ENCODE results near the gene PIP5K1A. TPM values are rescaled to one million over a fixed set of nuclear protein-coding genes. Genes with fewer than 3 reads are reported as not detected.
A peak's percentile ranks its signal among the peaks of the same experiment; 100 is the strongest.

PIP5K1A gene
- total RNA-seq, 4 donors from 2014 or later = 42.8 to 80.1 (median 49.9) TPM

DNA sequence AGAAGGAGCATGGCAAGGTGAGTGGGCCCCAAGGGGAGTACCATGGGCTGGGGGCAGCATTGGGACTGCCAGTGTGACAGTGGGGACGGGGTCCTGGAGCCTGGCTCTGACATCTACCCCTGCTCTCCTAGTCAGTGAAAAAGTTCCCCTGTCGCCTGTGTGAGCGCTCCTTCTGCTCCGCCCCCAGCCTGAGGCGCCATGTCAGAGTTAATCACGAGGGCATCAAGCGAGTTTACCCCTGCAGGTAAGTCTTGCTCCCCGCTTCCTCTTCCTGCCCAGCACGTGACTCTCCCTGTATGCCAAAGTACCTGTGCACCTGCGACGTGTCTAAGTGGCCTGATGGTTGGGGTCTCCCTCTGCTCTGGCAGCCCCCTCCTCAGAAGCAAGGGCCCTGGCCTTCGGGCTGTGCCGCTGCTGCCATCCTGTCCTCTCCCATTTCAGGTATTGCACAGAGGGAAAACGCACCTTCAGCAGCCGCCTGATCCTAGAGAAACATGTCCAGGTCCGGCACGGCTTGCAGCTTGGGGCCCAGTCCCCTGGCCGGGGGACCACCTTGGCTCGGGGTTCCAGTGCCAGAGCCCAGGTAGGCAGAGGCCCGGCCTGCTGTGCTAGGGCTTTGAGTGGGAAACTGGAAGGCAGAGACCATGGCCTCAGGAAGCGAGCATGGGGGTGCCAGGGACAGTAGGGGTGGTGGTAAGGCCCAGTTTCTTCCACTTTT lies 91.8 kb downstream of the PIP5K1A start:
- TF ChIP-seq EP300 (IDR thresholded peaks at IDR 0.05) = no peak
- no peak for TF ChIP-seq CTCF (IDR thresholded peaks at IDR 0.05)
- TF ChIP-seq POLR2A (IDR thresholded peaks at IDR 0.05) = no peak
- TF ChIP-seq POLR2AphosphoS5 (IDR thresholded peaks at IDR 0.05) = no peak
- Histone ChIP-seq H3K4me1 (peaks cover 0 to 19% (median 0%) of the 10 kb centered on the region in 3 donors), H3K27me3 (no peaks in the 10 kb centered on the region), H3K9me3 (no peaks in the 10 kb centered on the region), H3K36me3 (peaks cover 0 to 100% of the 10 kb centered on the region in 2 donors), H3K4me3 (no peak overlapping the region), H3K27ac (peak overlapping the region in 1 of 4 donors; percentile 6)
- ATAC-seq = no peak
- 60% methylated on average over 2 of the region's 21 CpGs; no CpG with 5 or more reads in 1 of the 2 donors for WGBS, 2 donors (ENCODE audit: low coverage in 1 of 2)

DNA sequence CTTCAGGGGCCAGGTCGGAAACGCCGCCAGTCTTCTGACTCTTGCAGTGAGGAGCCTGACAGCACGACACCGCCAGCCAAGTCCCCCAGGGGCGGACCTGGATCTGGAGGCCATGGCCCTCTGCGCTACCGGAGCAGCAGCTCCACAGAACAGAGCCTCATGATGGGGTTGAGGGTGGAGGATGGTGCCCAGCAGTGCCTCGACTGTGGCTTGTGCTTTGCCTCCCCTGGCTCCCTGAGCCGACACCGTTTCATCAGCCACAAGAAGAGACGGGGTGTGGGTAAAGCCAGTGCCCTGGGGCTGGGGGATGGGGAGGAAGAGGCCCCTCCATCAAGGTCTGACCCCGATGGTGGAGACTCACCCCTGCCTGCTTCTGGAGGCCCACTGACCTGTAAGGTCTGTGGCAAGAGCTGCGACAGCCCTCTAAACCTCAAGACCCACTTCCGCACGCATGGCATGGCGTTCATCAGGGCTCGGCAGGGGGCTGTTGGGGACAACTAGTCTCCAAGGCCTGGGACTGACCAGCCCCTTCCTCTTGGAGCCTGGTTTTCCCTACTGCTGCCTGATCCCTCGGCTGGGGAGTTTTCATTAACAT lies 92.5 kb downstream of the PIP5K1A start:
- whole genome bisulfite sequencing, 2 donors (ENCODE audit: low coverage in 1 of 2) = 94% methylated on average over 5 of the region's 19 CpGs; no CpG with 5 or more reads in 1 of the 2 donors
- Histone ChIP-seq H3K4me3 (no peak overlapping the region), H3K27ac (no peak overlapping the region), H3K27me3 (no peaks in the 10 kb centered on the region), H3K4me1 (peaks cover 0 to 19% (median 0%) of the 10 kb centered on the region in 3 donors), H3K36me3 (peaks cover 0 to 100% of the 10 kb centered on the region in 2 donors), H3K9me3 (no peaks in the 10 kb centered on the region)
- no peak for ATAC-seq
- TF ChIP-seq CTCF (IDR thresholded peaks at IDR 0.05) = no peak
- TF ChIP-seq POLR2A (IDR thresholded peaks at IDR 0.05) = no peak
- no peak for TF ChIP-seq EP300 (IDR thresholded peaks at IDR 0.05)
- no peak for TF ChIP-seq POLR2AphosphoS5 (IDR thresholded peaks at IDR 0.05)

DNA sequence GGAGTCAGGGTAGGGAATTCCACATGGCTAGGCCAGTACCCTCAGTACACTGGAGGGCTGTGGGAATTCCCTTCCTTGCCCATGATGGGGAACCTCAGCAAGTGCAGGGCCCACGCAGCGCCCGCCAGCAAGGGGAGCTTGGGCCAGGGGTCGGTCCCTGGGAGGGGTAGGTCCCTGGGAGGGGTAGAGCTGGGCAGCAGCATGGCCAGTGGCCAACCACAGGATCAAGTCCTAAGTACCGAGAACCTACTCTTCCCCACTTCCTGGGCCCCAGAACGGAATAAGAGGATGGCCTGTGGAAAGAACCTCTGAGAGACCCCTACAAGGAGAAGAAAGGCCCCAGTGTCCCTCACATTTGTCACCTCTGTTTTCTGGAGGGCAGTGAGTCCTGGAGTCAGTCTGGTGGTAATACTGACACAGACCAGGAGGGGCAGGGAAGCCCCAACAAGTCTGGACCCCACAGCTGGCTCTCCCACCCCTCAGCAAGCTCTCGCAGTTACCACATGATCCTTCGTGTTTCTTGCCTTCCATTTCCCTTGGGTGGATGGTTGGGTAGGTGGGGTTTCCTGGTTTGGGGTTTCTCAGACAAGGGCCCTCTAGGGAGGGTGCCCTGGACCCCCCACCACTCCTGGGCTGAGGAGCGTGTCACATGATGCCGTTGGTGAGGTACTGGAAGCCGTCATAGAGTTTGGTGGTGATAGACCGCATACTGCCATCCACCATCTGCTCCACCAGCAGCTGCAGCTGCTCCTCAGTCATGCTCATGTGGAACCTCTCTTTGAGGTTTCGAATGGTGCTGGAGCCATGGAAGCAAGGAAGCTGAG lies 94.1 kb downstream of the PIP5K1A start:
- H3K27ac ChIP-seq = peak overlapping the region in 3 of 4 donors; percentile 9 to 44 (median 32)
- peaks cover 0 to 100% of the 10 kb centered on the region in 2 donors for H3K36me3 ChIP-seq
- H3K4me1 ChIP-seq = peaks cover 0 to 19% (median 0%) of the 10 kb centered on the region in 3 donors
- no peaks in the 10 kb centered on the region for H3K9me3 ChIP-seq
- TF ChIP-seq POLR2A (IDR thresholded peaks at IDR 0.05) (no peak), POLR2AphosphoS5 (IDR thresholded peaks at IDR 0.05) (no peak), CTCF (IDR thresholded peaks at IDR 0.05) (no peak), EP300 (IDR thresholded peaks at IDR 0.05) (no peak)
- no peak for ATAC-seq
- WGBS, 2 donors (ENCODE audit: low coverage in 1 of 2) = 80 to 90% methylated on average over 1 to 3 of the region's 13 CpGs
- no peak overlapping the region for H3K4me3 ChIP-seq
- H3K27me3 ChIP-seq = no peaks in the 10 kb centered on the region

DNA sequence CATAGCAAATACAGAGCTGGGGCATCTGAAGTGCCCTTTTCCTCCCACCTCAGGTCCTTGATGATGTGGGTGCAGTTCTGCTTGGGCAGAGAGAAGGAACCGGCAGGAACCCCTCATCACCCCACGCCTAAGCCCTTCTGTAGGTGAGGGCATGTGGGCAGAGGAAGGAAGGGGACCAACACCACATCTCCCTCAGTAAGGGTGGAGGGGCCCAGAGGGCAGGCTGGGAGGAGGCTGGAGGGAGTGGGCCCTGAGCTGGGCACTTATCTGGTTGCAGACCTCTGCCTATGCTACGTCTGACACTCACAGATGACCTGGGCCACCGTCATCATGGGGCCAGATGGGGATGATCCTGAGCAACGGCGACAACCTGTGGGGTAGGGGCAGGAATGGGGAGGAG lies 94.7 kb downstream of the PIP5K1A start:
- Histone ChIP-seq H3K27ac (peak overlapping the region in 1 of 4 donors; percentile 40), H3K36me3 (peaks cover 0 to 100% of the 10 kb centered on the region in 2 donors), H3K4me3 (no peak overlapping the region), H3K4me1 (peaks cover 0 to 19% (median 0%) of the 10 kb centered on the region in 3 donors), H3K9me3 (no peaks in the 10 kb centered on the region), H3K27me3 (no peaks in the 10 kb centered on the region)
- WGBS, 2 donors (ENCODE audit: low coverage in 1 of 2) = 63 to 75% methylated on average over 2 to 6 of the region's 6 CpGs
- no peak for ATAC-seq
- TF ChIP-seq POLR2AphosphoS5 (IDR thresholded peaks at IDR 0.05) (no peak), POLR2A (IDR thresholded peaks at IDR 0.05) (no peak), CTCF (IDR thresholded peaks at IDR 0.05) (no peak), EP300 (IDR thresholded peaks at IDR 0.05) (no peak)
